Measurements from ENCODE around the gene MAPK9.
A peak's percentile ranks its signal among the peaks of the same experiment; 100 is the strongest.

Gene MAPK9

GRCh38 chr5:180318456-180319089 is 26.7 kb upstream of the MAPK9 start:
- Histone ChIP-seq H3K27me3 (ENCODE audit: low read length) (no peaks in the 10 kb centered on the region), H3K27ac (ENCODE audit: low read depth, low read length) (no peak overlapping the region), H3K4me2 (ENCODE audit: low read depth, low read length, poor library complexity, severe bottlenecking) (no peak overlapping the region), H3K9me3 (ENCODE audit: insufficient read depth, low read length) (no peaks in the 10 kb centered on the region), H3F3A (ENCODE audit: insufficient read depth) (no peaks in the 10 kb centered on the region), H3K36me3 (ENCODE audit: low read length) (no peaks in the 10 kb centered on the region), H4K20me1 (ENCODE audit: low read depth, low read length) (no peaks in the 10 kb centered on the region), H3K79me2 (ENCODE audit: insufficient read depth, low read length) (no peaks in the 10 kb centered on the region), H3K4me3 (ENCODE audit: insufficient read depth, low read length, poor library complexity, severe bottlenecking) (no peak overlapping the region), H2AFZ (ENCODE audit: low read depth, low read length, severe bottlenecking) (no peak overlapping the region), H3K9ac (ENCODE audit: low read length) (no peak overlapping the region), H3K9me2 (replicated peaks; ENCODE audit: insufficient read depth, low read length) (no peaks in the 10 kb centered on the region)
- TF ChIP-seq CTCF (IDR thresholded peaks at IDR 0.05; ENCODE audit: insufficient read depth, low read length, poor library complexity, severe bottlenecking) (no peak), EZH2phosphoT487 (conservative IDR thresholded peaks at IDR 0.05; ENCODE audit: low read length) (no peak)

GRCh38 chr5:180316586-180316985 is 24.7 kb upstream of the MAPK9 start:
- Histone ChIP-seq H3K79me2 (ENCODE audit: insufficient read depth, low read length) (no peaks in the 10 kb centered on the region), H3K4me2 (ENCODE audit: low read depth, low read length, poor library complexity, severe bottlenecking) (no peak overlapping the region), H2AFZ (ENCODE audit: low read depth, low read length, severe bottlenecking) (no peak overlapping the region), H3K9me3 (ENCODE audit: insufficient read depth, low read length) (no peaks in the 10 kb centered on the region), H3K27me3 (ENCODE audit: low read length) (no peaks in the 10 kb centered on the region), H3K9ac (ENCODE audit: low read length) (no peak overlapping the region), H4K20me1 (ENCODE audit: low read depth, low read length) (no peaks in the 10 kb centered on the region), H3K9me2 (replicated peaks; ENCODE audit: insufficient read depth, low read length) (no peaks in the 10 kb centered on the region), H3K4me3 (ENCODE audit: insufficient read depth, low read length, poor library complexity, severe bottlenecking) (no peak overlapping the region), H3K27ac (ENCODE audit: low read depth, low read length) (no peak overlapping the region), H3F3A (ENCODE audit: insufficient read depth) (no peaks in the 10 kb centered on the region), H3K36me3 (ENCODE audit: low read length) (no peaks in the 10 kb centered on the region)
- no peak for TF ChIP-seq CTCF (IDR thresholded peaks at IDR 0.05; ENCODE audit: insufficient read depth, low read length, poor library complexity, severe bottlenecking)
- no peak for TF ChIP-seq EZH2phosphoT487 (conservative IDR thresholded peaks at IDR 0.05; ENCODE audit: low read length)

- no peaks in the 10 kb centered on the region for H3K36me3 ChIP-seq (ENCODE audit: low read length)
- no peak overlapping the region for H3K27ac ChIP-seq (ENCODE audit: low read depth, low read length)
- no peaks in the 10 kb centered on the region for H3F3A ChIP-seq (ENCODE audit: insufficient read depth)
- H3K4me2 ChIP-seq (ENCODE audit: low read depth, low read length, poor library complexity, severe bottlenecking), result no peak overlapping the region
- no peaks in the 10 kb centered on the region for H3K79me2 ChIP-seq (ENCODE audit: insufficient read depth, low read length)
- no peaks in the 10 kb centered on the region for H3K9me3 ChIP-seq (ENCODE audit: insufficient read depth, low read length)
- TF ChIP-seq CTCF (IDR thresholded peaks at IDR 0.05; ENCODE audit: insufficient read depth, low read length, poor library complexity, severe bottlenecking) (peak; percentile 94), EZH2phosphoT487 (conservative IDR thresholded peaks at IDR 0.05; ENCODE audit: low read length) (no peak)
- H3K9me2 ChIP-seq (replicated peaks; ENCODE audit: insufficient read depth, low read length), result no peaks in the 10 kb centered on the region
- H4K20me1 ChIP-seq (ENCODE audit: low read depth, low read length), result no peaks in the 10 kb centered on the region
- H3K4me3 ChIP-seq (ENCODE audit: insufficient read depth, low read length, poor library complexity, severe bottlenecking), result no peak overlapping the region
- no peak overlapping the region for H2AFZ ChIP-seq (ENCODE audit: low read depth, low read length, severe bottlenecking)
- no peaks in the 10 kb centered on the region for H3K27me3 ChIP-seq (ENCODE audit: low read length)
- H3K9ac ChIP-seq (ENCODE audit: low read length), result no peak overlapping the region
Observed at GRCh38 chr5:180315762-180316212, 23.9 kb upstream of the MAPK9 start.

Measured in SU-DHL-6 (cell line).